GM21619 (cell line): ENCODE results near the gene USP17L24.
"Not testable (repeated sequence)": the region's sequence is repeated elsewhere in the genome, so short reads cannot be mapped to it uniquely, and the experiment has no call there.

Experiments
- ATAC-seq: cut with Tn5 transposase; IDR thresholded peaks from one replicate; pipeline ENCODE4 v1.9.1; 2021; ENCODE audit not compliant: unreplicated experiment

Gene USP17L24, protein sequence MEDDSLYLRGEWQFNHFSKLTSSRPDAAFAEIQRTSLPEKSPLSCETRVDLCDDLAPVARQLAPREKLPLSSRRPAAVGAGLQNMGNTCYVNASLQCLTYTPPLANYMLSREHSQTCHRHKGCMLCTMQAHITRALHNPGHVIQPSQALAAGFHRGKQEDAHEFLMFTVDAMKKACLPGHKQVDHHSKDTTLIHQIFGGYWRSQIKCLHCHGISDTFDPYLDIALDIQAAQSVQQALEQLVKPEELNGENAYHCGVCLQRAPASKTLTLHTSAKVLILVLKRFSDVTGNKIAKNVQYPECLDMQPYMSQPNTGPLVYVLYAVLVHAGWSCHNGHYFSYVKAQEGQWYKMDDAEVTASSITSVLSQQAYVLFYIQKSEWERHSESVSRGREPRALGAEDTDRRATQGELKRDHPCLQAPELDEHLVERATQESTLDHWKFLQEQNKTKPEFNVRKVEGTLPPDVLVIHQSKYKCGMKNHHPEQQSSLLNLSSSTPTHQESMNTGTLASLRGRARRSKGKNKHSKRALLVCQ

DNA sequence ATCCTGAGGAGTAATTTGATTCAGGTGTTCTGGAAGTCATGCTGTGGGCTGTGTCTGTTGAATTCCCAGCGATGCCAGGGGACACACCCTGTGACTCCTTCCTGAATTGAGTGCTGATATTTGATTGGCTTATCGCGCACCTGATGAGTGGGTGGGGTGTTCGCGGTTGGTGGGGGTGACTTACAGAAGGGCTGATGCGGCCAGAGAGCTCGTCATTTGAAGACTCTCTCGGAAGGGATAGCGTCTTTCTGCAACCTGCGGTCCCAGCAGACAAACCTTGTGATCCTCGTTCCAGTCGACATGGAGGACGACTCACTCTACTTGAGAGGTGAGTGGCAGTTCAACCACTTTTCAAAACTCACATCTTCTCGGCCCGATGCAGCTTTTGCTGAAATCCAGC is at the start of gene USP17L24:
TSS of gene USP17L24 (plus strand) at position 301 of the 400 bp plus-strand sequence. CDS start at position 301, 0 bp downstream.
- ATAC-seq = not testable (repeated sequence)

DNA sequence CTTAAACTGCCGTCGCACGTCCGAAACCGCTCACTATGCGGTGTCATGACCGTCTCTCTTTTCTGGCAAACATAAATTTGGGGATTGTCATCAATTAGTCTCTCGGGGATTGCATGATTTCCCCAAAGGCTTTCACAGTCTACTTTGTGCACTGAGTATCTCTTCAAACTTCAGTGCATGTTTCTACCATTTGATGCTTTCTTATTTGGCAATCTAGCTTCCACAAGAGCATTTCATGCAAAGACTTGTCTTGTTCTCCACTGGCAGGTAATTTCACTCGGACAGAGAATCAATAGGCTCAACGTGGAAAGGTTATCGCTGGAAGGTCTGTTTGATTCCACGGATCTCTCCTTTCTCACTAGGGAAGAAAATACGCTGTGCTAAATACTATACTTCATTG is 774 bp upstream of the USP17L24 start:
- not testable (repeated sequence) for ATAC-seq

DNA sequence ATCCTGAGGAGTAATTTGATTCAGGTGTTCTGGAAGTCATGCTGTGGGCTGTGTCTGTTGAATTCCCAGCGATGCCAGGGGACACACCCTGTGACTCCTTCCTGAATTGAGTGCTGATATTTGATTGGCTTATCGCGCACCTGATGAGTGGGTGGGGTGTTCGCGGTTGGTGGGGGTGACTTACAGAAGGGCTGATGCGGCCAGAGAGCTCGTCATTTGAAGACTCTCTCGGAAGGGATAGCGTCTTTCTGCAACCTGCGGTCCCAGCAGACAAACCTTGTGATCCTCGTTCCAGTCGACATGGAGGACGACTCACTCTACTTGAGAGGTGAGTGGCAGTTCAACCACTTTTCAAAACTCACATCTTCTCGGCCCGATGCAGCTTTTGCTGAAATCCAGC is 4.6 kb downstream of the USP17L24 start, which contains the start of gene USP17L25:
TSS of gene USP17L25 (plus strand) at position 301 of the 400 bp plus-strand sequence. CDS start at position 301, 0 bp downstream.
- ATAC-seq = not testable (repeated sequence)

DNA sequence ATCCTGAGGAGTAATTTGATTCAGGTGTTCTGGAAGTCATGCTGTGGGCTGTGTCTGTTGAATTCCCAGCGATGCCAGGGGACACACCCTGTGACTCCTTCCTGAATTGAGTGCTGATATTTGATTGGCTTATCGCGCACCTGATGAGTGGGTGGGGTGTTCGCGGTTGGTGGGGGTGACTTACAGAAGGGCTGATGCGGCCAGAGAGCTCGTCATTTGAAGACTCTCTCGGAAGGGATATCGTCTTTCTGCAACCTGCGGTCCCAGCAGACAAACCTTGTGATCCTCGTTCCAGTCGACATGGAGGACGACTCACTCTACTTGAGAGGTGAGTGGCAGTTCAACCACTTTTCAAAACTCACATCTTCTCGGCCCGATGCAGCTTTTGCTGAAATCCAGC is 9.4 kb downstream of the USP17L24 start, which contains the start of gene USP17L26:
TSS of gene USP17L26 (plus strand) at position 301 of the 400 bp plus-strand sequence. CDS start at position 301, 0 bp downstream.
- ATAC-seq = not testable (repeated sequence)

DNA sequence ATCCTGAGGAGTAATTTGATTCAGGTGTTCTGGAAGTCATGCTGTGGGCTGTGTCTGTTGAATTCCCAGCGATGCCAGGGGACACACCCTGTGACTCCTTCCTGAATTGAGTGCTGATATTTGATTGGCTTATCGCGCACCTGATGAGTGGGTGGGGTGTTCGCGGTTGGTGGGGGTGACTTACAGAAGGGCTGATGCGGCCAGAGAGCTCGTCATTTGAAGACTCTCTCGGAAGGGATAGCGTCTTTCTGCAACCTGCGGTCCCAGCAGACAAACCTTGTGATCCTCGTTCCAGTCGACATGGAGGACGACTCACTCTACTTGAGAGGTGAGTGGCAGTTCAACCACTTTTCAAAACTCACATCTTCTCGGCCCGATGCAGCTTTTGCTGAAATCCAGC is 14.1 kb downstream of the USP17L24 start, which contains the start of gene USP17L5:
TSS of gene USP17L5 (plus strand) at position 301 of the 400 bp plus-strand sequence. CDS start at position 301, 0 bp downstream.
- ATAC-seq = not testable (repeated sequence)

DNA sequence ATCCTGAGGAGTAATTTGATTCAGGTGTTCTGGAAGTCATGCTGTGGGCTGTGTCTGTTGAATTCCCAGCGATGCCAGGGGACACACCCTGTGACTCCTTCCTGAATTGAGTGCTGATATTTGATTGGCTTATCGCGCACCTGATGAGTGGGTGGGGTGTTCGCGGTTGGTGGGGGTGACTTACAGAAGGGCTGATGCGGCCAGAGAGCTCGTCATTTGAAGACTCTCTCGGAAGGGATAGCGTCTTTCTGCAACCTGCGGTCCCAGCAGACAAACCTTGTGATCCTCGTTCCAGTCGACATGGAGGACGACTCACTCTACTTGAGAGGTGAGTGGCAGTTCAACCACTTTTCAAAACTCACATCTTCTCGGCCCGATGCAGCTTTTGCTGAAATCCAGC is 18.9 kb downstream of the USP17L24 start, which contains the start of gene USP17L27:
TSS of gene USP17L27 (plus strand) at position 301 of the 400 bp plus-strand sequence. CDS start at position 301, 0 bp downstream.
- ATAC-seq = not testable (repeated sequence)

DNA sequence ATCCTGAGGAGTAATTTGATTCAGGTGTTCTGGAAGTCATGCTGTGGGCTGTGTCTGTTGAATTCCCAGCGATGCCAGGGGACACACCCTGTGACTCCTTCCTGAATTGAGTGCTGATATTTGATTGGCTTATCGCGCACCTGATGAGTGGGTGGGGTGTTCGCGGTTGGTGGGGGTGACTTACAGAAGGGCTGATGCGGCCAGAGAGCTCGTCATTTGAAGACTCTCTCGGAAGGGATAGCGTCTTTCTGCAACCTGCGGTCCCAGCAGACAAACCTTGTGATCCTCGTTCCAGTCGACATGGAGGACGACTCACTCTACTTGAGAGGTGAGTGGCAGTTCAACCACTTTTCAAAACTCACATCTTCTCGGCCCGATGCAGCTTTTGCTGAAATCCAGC is 23.6 kb downstream of the USP17L24 start, which contains the start of gene USP17L28:
TSS of gene USP17L28 (plus strand) at position 301 of the 400 bp plus-strand sequence. CDS start at position 301, 0 bp downstream.
- ATAC-seq = not testable (repeated sequence)

DNA sequence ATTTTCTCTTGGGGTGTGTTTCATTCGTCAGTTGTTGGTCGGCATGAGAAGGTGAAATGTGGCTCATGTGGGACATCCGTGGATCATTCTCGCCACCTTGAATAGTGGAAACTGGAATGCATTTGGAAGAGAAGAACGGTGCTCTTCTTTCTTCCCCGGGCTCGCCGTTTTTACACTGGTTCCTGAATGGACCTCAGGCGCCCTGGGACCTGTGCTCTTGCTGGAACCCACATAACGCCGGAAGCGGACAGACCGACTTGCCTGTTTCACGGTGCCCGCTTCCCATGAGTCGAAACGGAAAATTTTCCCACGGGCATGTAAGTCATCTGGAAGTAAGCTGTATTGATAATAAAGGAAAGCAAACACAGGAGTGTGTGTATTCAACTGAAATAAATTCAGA is 25.9 kb downstream of the USP17L24 start:
- ATAC-seq = not testable (repeated sequence)

DNA sequence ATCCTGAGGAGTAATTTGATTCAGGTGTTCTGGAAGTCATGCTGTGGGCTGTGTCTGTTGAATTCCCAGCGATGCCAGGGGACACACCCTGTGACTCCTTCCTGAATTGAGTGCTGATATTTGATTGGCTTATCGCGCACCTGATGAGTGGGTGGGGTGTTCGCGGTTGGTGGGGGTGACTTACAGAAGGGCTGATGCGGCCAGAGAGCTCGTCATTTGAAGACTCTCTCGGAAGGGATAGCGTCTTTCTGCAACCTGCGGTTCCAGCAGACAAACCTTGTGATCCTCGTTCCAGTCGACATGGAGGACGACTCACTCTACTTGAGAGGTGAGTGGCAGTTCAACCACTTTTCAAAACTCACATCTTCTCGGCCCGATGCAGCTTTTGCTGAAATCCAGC is 28.4 kb downstream of the USP17L24 start, which contains the start of gene USP17L29:
TSS of gene USP17L29 (plus strand) at position 301 of the 400 bp plus-strand sequence. CDS start at position 301, 0 bp downstream.
- ATAC-seq = not testable (repeated sequence)

DNA sequence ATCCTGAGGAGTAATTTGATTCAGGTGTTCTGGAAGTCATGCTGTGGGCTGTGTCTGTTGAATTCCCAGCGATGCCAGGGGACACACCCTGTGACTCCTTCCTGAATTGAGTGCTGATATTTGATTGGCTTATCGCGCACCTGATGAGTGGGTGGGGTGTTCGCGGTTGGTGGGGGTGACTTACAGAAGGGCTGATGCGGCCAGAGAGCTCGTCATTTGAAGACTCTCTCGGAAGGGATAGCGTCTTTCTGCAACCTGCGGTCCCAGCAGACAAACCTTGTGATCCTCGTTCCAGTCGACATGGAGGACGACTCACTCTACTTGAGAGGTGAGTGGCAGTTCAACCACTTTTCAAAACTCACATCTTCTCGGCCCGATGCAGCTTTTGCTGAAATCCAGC is 37.9 kb downstream of the USP17L24 start, which contains the start of gene USP17L30:
TSS of gene USP17L30 (plus strand) at position 301 of the 400 bp plus-strand sequence. CDS start at position 301, 0 bp downstream.
- ATAC-seq = not testable (repeated sequence)
